ENCODE results near the gene CNTN4. TPM values are rescaled to one million over a fixed set of nuclear protein-coding genes. Genes with fewer than 3 reads are reported as not detected.

CNTN4 gene
- total RNA-seq, 4 donors from 2014 or later: 5.8 to 15.5 (median 9.0) TPM

- 76 to 94% methylated on average over 2 of the region's 2 CpGs for WGBS, 2 donors (ENCODE audit: low coverage in 1 of 2)
- Histone ChIP-seq H3K27me3 (peaks cover 4% of the 10 kb centered on the region), H3K27ac (no peak overlapping the region), H3K4me1 (no peaks in the 10 kb centered on the region), H3K9me3 (no peaks in the 10 kb centered on the region), H3K36me3 (no peaks in the 10 kb centered on the region), H3K4me3 (no peak overlapping the region)
- no peak for TF ChIP-seq EP300 (IDR thresholded peaks at IDR 0.05)
- TF ChIP-seq POLR2A (IDR thresholded peaks at IDR 0.05): no peak
- TF ChIP-seq CTCF (IDR thresholded peaks at IDR 0.05): no peak
- no peak for TF ChIP-seq POLR2AphosphoS5 (IDR thresholded peaks at IDR 0.05)
- no peak for ATAC-seq
Observed at GRCh38 chr3:2360815-2361214, 262.1 kb downstream of the CNTN4 start.

- Histone ChIP-seq H3K36me3 (no peaks in the 10 kb centered on the region), H3K27me3 (no peaks in the 10 kb centered on the region), H3K9me3 (no peaks in the 10 kb centered on the region), H3K4me3 (no peak overlapping the region), H3K27ac (no peak overlapping the region), H3K4me1 (no peaks in the 10 kb centered on the region)
- TF ChIP-seq EP300 (IDR thresholded peaks at IDR 0.05) (no peak), POLR2A (IDR thresholded peaks at IDR 0.05) (no peak), POLR2AphosphoS5 (IDR thresholded peaks at IDR 0.05) (no peak), CTCF (IDR thresholded peaks at IDR 0.05) (no peak)
- WGBS, 2 donors (ENCODE audit: low coverage in 1 of 2): 93 to 100% methylated on average over 1 to 5 of the region's 6 CpGs
- no peak for ATAC-seq
Observed at GRCh38 chr3:2362122-2362521, 263.5 kb downstream of the CNTN4 start.

- TF ChIP-seq CTCF (IDR thresholded peaks at IDR 0.05): no peak
- no peak for TF ChIP-seq POLR2AphosphoS5 (IDR thresholded peaks at IDR 0.05)
- TF ChIP-seq EP300 (IDR thresholded peaks at IDR 0.05): no peak
- TF ChIP-seq POLR2A (IDR thresholded peaks at IDR 0.05): no peak
- H3K4me1 ChIP-seq: no peaks in the 10 kb centered on the region
- 70 to 73% methylated on average over 2 of the region's 2 CpGs for WGBS, 2 donors (ENCODE audit: low coverage in 1 of 2)
- no peak overlapping the region for H3K27ac ChIP-seq
- no peak for ATAC-seq
- H3K9me3 ChIP-seq: no peaks in the 10 kb centered on the region
- H3K27me3 ChIP-seq: no peaks in the 10 kb centered on the region
- H3K36me3 ChIP-seq: no peaks in the 10 kb centered on the region
- H3K4me3 ChIP-seq: no peak overlapping the region
Observed at GRCh38 chr3:2363854-2364253, 265.2 kb downstream of the CNTN4 start.

GRCh38 chr3:2370317-2370716 is 271.7 kb downstream of the CNTN4 start:
- no peak overlapping the region for H3K27ac ChIP-seq
- ATAC-seq: no peak
- H3K9me3 ChIP-seq: no peaks in the 10 kb centered on the region
- TF ChIP-seq POLR2A (IDR thresholded peaks at IDR 0.05) (no peak), CTCF (IDR thresholded peaks at IDR 0.05) (no peak), EP300 (IDR thresholded peaks at IDR 0.05) (no peak), POLR2AphosphoS5 (IDR thresholded peaks at IDR 0.05) (no peak)
- H3K27me3 ChIP-seq: no peaks in the 10 kb centered on the region
- no peaks in the 10 kb centered on the region for H3K4me1 ChIP-seq
- H3K4me3 ChIP-seq: no peak overlapping the region
- H3K36me3 ChIP-seq: no peaks in the 10 kb centered on the region

GRCh38 chr3:2372306-2372705 is 273.6 kb downstream of the CNTN4 start:
- Histone ChIP-seq H3K27ac (no peak overlapping the region), H3K4me1 (no peaks in the 10 kb centered on the region), H3K9me3 (no peaks in the 10 kb centered on the region), H3K36me3 (no peaks in the 10 kb centered on the region), H3K27me3 (no peaks in the 10 kb centered on the region), H3K4me3 (no peak overlapping the region)
- ATAC-seq: no peak
- TF ChIP-seq CTCF (IDR thresholded peaks at IDR 0.05): no peak
- no peak for TF ChIP-seq POLR2A (IDR thresholded peaks at IDR 0.05)
- TF ChIP-seq POLR2AphosphoS5 (IDR thresholded peaks at IDR 0.05): no peak
- TF ChIP-seq EP300 (IDR thresholded peaks at IDR 0.05): no peak
- WGBS, 2 donors (ENCODE audit: low coverage in 1 of 2): 17 to 64% methylated on average over 1 of the region's 1 CpG

Measured in gastroesophageal sphincter (tissue), 4 donors.